ENCODE measurements around the gene MEGF11.

The MEGF11 gene

DNA sequence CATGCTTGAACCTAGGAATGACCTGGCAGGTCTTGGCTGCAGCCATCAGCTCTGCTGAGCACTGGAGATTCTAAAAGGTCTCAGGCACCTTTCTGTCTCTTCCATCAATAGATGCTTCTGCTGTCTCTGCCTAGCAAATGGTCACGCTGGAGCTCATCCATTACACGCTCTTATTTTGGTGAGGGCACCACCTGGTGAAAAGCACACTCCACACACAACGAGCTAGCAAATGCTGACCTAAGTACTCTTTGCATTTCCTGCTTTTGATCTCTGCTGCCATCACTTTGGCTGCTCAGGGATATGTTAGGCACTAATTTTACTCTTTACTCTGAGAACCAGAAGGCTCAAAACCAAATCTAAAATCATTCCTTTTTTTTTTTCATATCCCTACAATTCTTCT lies 293.0 kb downstream of the MEGF11 start:
- no peak overlapping the region for H3K4me3 ChIP-seq (ENCODE audit: low read length)
- TF ChIP-seq, protein P1, sequence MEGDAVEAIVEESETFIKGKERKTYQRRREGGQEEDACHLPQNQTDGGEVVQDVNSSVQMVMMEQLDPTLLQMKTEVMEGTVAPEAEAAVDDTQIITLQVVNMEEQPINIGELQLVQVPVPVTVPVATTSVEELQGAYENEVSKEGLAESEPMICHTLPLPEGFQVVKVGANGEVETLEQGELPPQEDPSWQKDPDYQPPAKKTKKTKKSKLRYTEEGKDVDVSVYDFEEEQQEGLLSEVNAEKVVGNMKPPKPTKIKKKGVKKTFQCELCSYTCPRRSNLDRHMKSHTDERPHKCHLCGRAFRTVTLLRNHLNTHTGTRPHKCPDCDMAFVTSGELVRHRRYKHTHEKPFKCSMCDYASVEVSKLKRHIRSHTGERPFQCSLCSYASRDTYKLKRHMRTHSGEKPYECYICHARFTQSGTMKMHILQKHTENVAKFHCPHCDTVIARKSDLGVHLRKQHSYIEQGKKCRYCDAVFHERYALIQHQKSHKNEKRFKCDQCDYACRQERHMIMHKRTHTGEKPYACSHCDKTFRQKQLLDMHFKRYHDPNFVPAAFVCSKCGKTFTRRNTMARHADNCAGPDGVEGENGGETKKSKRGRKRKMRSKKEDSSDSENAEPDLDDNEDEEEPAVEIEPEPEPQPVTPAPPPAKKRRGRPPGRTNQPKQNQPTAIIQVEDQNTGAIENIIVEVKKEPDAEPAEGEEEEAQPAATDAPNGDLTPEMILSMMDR (conservative IDR thresholded peaks at IDR 0.05; ENCODE audit: low read depth, low read length) = no peak
- DNase-seq (ENCODE audit: low read depth) = no peak

DNA sequence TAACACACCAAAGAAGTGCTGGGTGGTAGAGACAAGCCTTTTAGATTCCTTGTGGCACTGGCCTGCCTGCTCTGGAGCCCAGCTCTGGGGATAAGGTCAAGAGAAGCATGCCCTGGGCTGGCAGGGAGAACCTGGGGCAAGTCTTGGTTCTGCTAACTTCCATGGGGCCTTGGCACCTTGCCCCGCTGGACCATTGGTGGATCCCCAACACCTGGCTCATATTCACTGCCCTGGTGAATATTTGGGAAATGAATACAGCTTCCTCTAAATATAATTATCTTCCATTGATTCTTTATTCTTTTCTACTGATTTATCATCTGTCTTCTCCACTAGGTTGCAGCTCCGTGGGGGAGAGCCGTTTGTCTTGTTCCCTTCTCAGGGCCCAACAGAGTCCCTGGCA lies 294.7 kb downstream of the MEGF11 start:
- TF ChIP-seq, protein P1 (conservative IDR thresholded peaks at IDR 0.05; ENCODE audit: low read depth, low read length) = no peak
- no peak for DNase-seq (ENCODE audit: low read depth)
- no peak overlapping the region for H3K4me3 ChIP-seq (ENCODE audit: low read length)

DNA sequence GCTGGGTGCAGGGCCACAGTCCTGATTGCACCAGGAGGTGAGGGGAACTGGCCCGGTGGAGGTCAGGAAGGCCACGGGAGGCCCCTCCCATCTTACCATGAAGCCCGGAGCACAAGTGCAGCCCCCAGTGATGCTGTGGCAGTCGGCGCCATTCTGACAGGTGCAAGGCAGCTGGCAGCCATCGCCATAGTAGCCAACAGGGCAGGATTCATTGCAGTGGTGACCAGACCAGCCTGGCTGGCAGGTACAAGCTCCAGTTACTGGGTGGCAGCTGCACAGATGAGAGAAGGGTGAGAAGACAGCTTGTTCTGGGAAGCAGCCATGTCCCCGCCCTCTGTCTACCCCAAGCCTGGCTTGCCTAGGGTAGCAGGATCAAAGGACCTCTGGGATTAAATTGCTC lies 296.1 kb downstream of the MEGF11 start:
- no peak for DNase-seq (ENCODE audit: low read depth)
- TF ChIP-seq, protein P1 (conservative IDR thresholded peaks at IDR 0.05; ENCODE audit: low read depth, low read length) = no peak
- H3K4me3 ChIP-seq (ENCODE audit: low read length) = no peak overlapping the region

DNA sequence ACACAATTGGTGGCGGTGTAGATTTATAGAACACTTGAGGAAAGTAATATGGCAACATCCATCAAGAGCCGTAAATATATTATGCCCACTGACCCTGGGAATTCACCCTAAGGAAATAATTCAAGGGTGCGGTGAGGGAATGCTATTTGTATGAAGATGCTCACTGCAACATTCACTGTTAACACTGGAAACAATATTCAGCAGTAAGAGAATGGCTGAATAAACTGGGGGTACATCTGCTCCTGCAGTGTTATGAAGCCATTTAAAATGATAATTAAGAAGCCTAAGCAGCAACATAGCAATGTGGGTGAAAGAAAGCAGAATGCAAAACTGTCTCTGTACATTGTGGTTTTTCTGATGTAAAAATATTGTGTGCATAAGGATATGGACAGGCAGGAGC lies 296.7 kb downstream of the MEGF11 start:
- TF ChIP-seq, protein P1 (conservative IDR thresholded peaks at IDR 0.05; ENCODE audit: low read depth, low read length) = no peak
- H3K4me3 ChIP-seq (ENCODE audit: low read length) = no peak overlapping the region
- no peak for DNase-seq (ENCODE audit: low read depth)

DNA sequence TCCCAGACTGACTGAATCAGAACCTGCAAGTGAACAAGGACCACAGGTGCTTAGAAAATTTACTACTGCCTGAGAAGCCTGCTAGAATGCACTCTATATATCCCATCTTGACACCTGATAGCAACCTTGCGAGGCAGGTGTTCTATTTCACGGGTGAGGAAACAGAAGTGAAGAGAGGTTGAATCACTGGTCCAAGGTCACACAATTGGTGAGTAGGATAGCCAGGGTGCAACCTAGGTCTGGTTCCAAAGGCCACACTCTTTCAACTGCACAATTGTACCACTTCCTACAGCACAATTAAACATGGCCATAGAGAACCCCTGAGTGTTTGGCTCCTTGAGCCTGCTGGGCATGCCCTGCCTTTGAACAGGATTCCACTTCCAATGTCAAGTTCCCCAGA lies 297.2 kb downstream of the MEGF11 start:
- H3K4me3 ChIP-seq (ENCODE audit: low read length) = no peak overlapping the region
- no peak for DNase-seq (ENCODE audit: low read depth)
- TF ChIP-seq, protein P1 (conservative IDR thresholded peaks at IDR 0.05; ENCODE audit: low read depth, low read length) = no peak

DNA sequence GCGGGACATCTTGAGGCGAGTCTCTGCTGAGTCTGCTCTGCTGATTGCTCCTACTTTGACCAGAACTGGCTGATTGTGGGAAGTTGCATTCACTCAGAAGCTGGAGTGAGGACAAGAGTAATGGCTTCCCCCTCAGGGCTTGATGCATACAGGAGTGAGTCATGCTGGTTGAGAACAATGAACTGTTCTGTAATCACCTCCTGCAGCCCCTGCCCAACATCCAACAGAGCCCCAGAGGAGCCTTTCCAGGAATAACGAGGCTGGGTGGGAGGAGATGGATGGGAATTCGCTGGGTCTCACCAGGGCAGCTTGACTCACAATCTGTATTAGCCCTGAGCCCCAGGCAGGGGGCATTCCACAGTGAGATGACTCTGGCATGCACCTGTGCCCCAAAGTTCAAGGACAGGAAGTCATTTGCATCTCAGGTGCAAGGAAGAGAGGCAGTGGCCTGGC lies 299.2 kb downstream of the MEGF11 start:
- TF ChIP-seq, protein P1 (conservative IDR thresholded peaks at IDR 0.05; ENCODE audit: low read depth, low read length) = no peak
- no peak for DNase-seq (ENCODE audit: low read depth)
- H3K4me3 ChIP-seq (ENCODE audit: low read length) = no peak overlapping the region

DNA sequence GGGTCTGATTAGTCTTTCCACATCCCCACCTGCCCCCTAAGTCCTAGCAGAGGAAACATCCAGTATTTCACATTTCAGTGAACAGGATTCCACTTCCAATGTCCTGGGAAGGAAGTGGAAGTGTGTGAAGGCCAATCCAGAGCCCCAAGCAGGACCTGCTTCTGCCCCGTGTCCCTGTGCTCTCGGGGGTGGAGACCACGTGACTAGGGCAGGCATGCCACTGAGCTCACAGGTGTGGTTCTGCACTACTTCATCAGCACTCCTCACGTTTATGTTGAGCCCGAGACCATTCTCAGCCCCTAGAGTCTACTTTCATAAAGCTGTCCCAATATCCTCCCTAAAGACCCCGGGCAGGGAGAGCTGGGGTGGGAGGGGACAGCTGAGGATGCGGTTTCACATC lies 299.9 kb downstream of the MEGF11 start:
- DNase-seq (ENCODE audit: low read depth) = no peak
- TF ChIP-seq, protein P1 (conservative IDR thresholded peaks at IDR 0.05; ENCODE audit: low read depth, low read length) = no peak

More for the DNA sequence above, 299.9 kb downstream of the MEGF11 start:
- no peak overlapping the region for H3K4me3 ChIP-seq (ENCODE audit: low read length)

Data from retinal pigment epithelial cell (primary cell).